Activated CD4-positive, alpha-beta T cell treated with anti-CD3 and anti-CD28 coated beads for 36 hours (primary cell): ENCODE data around the gene NRXN3. TPM values are rescaled to one million over a fixed set of nuclear protein-coding genes. Genes with fewer than 3 reads are reported as not detected.

Experiments
- ATAC-seq: fragments of 200-7000 bp; cut with Tn5 transposase; one replicate; pipeline ENCODE4 v1.10.0; 2021; ENCODE audit warnings: mild to moderate bottlenecking, moderate library complexity
- CTCF ChIA-PET: fragments of 350-600 bp; sonication (Branson Sonifier 250); formaldehyde crosslinking; loops from one replicate; lab custom pipeline; 2021; ENCODE audit warnings: antibody characterized with exemption; lab: Charles Lee
- POLR2A ChIA-PET: fragments of 350-600 bp; sonication (Branson Sonifier 250); formaldehyde crosslinking; loops from one replicate; lab custom pipeline; 2021; ENCODE audit warnings: antibody characterized with exemption, inconsistent platforms; lab: Charles Lee
- DNase-seq: peaks from one replicate; pipeline ENCODE4 v3.0.0-alpha.2; 2020
- H3K27ac Mint-ChIP-seq: one replicate; pipeline ENCODE4 v1.8.0; 2021; ENCODE audit warnings: mixed read lengths
- H3K27me3 Mint-ChIP-seq: one replicate; pipeline ENCODE4 v1.8.0; 2021; ENCODE audit warnings: mixed read lengths
- H3K36me3 Mint-ChIP-seq: one replicate; pipeline ENCODE4 v1.8.0; 2021; ENCODE audit warnings: low read depth, mixed read lengths
- H3K4me1 Mint-ChIP-seq: one replicate; pipeline ENCODE4 v1.8.0; 2021; ENCODE audit warnings: mixed read lengths
- H3K4me3 Mint-ChIP-seq: one replicate; pipeline ENCODE4 v1.8.0; 2021; ENCODE audit warnings: mild to moderate bottlenecking, moderate library complexity, mixed read lengths
- H3K9me3 Mint-ChIP-seq: one replicate; pipeline ENCODE4 v1.8.0; 2021; ENCODE audit warnings: low read depth, mixed read lengths
- intact Hi-C, 2 experiments: fragments of 100-400 bp; cut with DNase I in 1 of 2; cut with micrococcal nuclease in 1 of 2; formaldehyde crosslinking; loops; one replicate each; pipeline versions ENCODE4 v1.14.2 to v1.15.1; 2022 to 2024; cut with DNase I, micrococcal nuclease
- total RNA-seq, 2 experiments: library from RNA; stranded (reverse); gene quantifications; one replicate each; pipeline ENCODE4 v1.2.3, GENCODE V29; 2021

The NRXN3 gene
- total RNA-seq, 2 experiments from 2014 or later = not detected

DNA sequence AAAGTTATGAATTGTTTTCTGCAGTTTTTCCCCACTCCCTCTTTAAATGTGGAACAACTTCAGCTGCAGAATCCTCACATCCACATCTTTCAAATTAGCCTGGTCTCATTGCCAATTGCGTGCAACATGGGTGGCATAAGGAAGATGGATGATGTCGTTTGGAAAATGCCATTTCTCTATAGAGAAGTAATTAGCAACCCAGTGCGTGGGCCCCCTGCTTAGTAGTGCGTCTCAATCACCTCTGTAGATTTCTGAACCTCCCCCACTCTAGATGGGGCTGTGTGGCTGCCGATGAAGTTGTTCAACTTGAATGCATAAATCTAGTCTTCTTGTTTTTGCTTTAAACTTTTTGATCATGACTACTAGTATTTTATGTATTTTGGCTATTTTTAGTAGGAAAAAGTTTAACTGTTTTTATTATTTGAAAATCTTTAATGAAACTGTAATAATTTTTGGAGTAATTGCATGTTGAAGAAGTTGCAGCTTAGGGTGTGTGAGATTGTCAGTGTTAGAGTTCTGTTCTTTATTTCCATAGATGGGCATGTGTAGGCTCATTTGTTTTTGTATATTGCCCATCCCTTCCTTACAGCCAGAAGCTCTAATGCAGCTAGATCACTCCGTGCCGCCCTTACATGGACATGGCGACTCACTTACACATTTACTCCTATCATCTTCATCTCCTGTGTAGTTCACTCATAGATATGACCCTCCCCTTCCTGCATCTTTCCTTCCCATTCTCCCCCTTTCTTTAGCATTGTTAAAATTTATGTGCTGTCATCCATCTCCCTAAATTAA is 1683.0 kb downstream of the NRXN3 start:
- intact Hi-C loops = no loop called here
- Mint-ChIP-seq H3K36me3 (no peaks in the 10 kb centered on the region), H3K4me1 (no peaks in the 10 kb centered on the region), H3K9me3 (no peaks in the 10 kb centered on the region), H3K27me3 (no peaks in the 10 kb centered on the region), H3K27ac (no peak overlapping the region), H3K4me3 (no peak overlapping the region)
- ATAC-seq (no peak), DNase-seq (no peak)
- ChIA-PET CTCF (no interaction called here), POLR2A (no interaction called here)

DNA sequence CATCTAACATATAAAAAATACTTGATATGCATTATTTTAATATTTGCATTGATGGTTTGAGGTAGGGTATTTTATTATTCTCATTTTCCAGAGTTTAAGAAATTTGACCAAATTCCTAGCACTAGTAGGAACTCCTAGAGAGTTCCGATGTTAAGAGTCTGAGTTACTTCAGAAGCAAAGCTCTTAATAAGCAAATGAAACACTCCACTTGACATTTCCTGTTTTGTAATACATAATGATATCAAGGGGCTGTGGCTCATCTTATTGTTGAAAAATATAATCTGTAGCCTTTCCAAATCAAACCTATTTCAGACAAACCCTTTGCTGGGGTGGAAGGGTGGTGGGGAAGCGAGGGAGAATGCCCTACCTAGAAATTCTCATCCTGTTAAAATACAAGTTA is 1685.6 kb downstream of the NRXN3 start:
- H3K27me3 Mint-ChIP-seq = no peaks in the 10 kb centered on the region
- DNase-seq (no peak), ATAC-seq (no peak)
- ChIA-PET CTCF (interaction anchor here (1.1 to 1.5 kb wide), 2 partner anchors 8 to 14 kb away, joined by 3 to 4 read pairs; no protein-coding TSS in a partner anchor), POLR2A (no interaction called here)
- H3K36me3 Mint-ChIP-seq = no peaks in the 10 kb centered on the region
- no peak overlapping the region for H3K27ac Mint-ChIP-seq
- H3K9me3 Mint-ChIP-seq = no peaks in the 10 kb centered on the region
- H3K4me3 Mint-ChIP-seq = no peak overlapping the region
- intact Hi-C loops = no loop called here
- no peaks in the 10 kb centered on the region for H3K4me1 Mint-ChIP-seq

DNA sequence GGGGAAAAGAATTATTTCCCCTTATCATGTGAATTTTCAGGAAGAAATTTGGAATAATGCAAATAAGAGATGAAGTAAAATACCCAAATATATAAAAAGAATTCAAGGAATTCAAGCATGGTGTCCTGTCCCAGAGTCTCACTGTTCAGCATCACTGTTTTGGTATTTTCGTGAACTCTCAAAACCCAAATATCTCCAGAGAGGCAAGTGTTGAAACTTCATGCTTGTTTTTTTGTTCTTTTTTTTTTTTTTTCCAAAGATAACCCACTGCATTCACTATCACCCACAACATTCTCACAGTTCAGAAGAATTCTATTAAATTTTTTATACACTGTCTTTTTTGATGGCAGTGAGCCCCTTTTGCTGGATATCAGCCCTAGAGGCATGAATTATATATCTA is 1686.2 kb downstream of the NRXN3 start:
- Mint-ChIP-seq H3K27me3 (no peaks in the 10 kb centered on the region), H3K36me3 (no peaks in the 10 kb centered on the region), H3K27ac (no peak overlapping the region), H3K9me3 (no peaks in the 10 kb centered on the region), H3K4me3 (no peak overlapping the region), H3K4me1 (no peaks in the 10 kb centered on the region)
- ATAC-seq = no peak
- intact Hi-C loops = no loop called here
- ChIA-PET POLR2A (no interaction called here), CTCF (interaction anchor here (1.1 to 1.5 kb wide), 2 partner anchors 9 to 14 kb away, joined by 3 to 4 read pairs; no protein-coding TSS in a partner anchor)
- DNase-seq = no peak

DNA sequence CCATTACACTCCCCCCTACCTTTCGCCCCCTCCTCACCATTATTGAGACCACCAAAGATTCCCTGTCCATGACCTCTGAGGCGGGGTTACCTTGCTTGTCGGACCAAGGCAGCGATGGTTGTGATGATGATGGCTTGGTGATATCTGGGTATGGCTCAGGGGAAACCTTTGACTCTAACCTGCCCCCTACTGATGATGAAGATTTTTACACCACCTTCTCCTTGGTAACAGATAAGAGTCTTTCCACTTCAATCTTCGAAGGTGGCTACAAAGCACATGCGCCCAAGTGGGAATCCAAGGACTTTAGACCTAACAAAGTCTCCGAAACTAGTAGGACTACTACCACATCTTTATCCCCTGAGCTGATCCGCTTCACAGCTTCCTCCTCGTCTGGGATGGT is 1690.9 kb downstream of the NRXN3 start:
- ChIA-PET CTCF (no interaction called here), POLR2A (no interaction called here)
- no peak overlapping the region for H3K27ac Mint-ChIP-seq
- intact Hi-C loops = no loop called here
- H3K4me1 Mint-ChIP-seq = no peaks in the 10 kb centered on the region
- no peak for ATAC-seq
- no peak overlapping the region for H3K4me3 Mint-ChIP-seq
- no peaks in the 10 kb centered on the region for H3K9me3 Mint-ChIP-seq
- no peaks in the 10 kb centered on the region for H3K27me3 Mint-ChIP-seq
- H3K36me3 Mint-ChIP-seq = no peaks in the 10 kb centered on the region
- no peak for DNase-seq

DNA sequence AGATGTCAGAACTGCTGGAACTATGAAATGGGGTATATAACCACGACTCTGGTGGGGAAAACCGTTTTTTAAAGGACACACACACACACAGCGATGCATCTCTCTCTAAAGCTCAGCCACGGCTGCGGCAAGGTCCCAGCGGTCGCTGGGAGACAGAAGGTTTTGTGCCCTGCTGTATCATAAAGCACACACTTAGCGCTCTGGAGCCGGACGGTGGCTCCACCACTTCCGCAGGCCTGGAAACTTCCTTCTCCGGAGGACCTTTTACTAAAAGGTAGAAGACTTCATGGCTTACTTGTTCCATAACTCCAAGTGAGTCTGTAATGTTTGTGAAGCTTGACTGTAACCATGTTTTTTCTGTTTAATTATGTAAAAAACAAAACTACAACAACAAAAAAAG is 1691.9 kb downstream of the NRXN3 start:
- Mint-ChIP-seq H3K36me3 (no peaks in the 10 kb centered on the region), H3K27me3 (no peaks in the 10 kb centered on the region), H3K4me1 (no peaks in the 10 kb centered on the region), H3K27ac (no peak overlapping the region), H3K9me3 (peaks cover 2% of the 10 kb centered on the region), H3K4me3 (no peak overlapping the region)
- ChIA-PET POLR2A (no interaction called here), CTCF (no interaction called here)
- intact Hi-C loops = no loop called here
- ATAC-seq (no peak), DNase-seq (no peak)

DNA sequence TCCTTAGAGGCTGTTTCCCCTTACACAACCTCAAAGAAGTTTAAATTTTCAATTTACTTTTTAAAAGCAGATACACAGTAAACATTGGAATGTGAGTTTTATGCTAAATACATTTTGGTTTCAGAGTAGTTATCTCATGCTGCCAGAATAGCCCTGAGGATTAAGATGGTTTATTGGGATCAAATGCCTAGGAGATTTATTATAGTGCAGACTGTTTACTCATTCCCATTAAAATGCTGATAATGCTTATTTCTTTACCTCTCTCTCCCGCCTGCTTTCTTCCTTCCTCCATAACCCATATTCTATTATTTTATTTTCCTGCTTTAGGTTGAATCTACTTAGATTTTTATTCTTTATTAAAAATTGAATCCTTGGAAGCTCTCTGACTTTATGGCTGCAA is 1701.0 kb downstream of the NRXN3 start:
- peaks cover 7% of the 10 kb centered on the region for H3K9me3 Mint-ChIP-seq
- ChIA-PET POLR2A (no interaction called here), CTCF (interaction anchor here (1.4 kb wide), 1 partner anchor 10 kb away, joined by 3 read pairs; no protein-coding TSS in a partner anchor)
- H3K27ac Mint-ChIP-seq = no peak overlapping the region
- no peaks in the 10 kb centered on the region for H3K4me1 Mint-ChIP-seq
- H3K4me3 Mint-ChIP-seq = no peak overlapping the region
- no peaks in the 10 kb centered on the region for H3K27me3 Mint-ChIP-seq
- H3K36me3 Mint-ChIP-seq = no peaks in the 10 kb centered on the region
- intact Hi-C loops = no loop called here
- no peak for DNase-seq
- no peak for ATAC-seq

DNA sequence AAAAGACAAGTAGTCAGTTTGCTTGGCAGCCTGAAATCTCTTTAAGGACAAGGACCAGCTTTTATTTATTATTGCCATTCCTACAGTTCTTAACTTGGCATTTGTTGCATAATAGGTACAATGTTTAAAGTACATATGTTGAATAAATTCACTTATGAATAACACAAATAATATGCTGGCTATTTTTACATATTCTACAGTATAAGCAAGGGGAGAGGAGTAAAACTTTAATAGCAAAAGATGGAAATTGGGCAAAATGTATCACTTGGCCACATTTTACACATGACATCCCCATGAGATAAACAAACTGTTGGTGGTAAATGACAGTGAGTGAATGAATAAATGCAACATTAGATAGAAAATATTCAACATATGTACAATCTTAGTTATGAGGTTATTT is 1708.1 kb downstream of the NRXN3 start:
- peaks cover 2% of the 10 kb centered on the region for H3K27me3 Mint-ChIP-seq
- no peak overlapping the region for H3K27ac Mint-ChIP-seq
- ATAC-seq (no peak), DNase-seq (no peak)
- CTCF ChIA-PET = no interaction called here
- no peak overlapping the region for H3K4me3 Mint-ChIP-seq
- POLR2A ChIA-PET = no interaction called here
- H3K4me1 Mint-ChIP-seq = no peaks in the 10 kb centered on the region
- intact Hi-C loops = no loop called here
- no peaks in the 10 kb centered on the region for H3K36me3 Mint-ChIP-seq
- peaks cover 4% of the 10 kb centered on the region for H3K9me3 Mint-ChIP-seq

DNA sequence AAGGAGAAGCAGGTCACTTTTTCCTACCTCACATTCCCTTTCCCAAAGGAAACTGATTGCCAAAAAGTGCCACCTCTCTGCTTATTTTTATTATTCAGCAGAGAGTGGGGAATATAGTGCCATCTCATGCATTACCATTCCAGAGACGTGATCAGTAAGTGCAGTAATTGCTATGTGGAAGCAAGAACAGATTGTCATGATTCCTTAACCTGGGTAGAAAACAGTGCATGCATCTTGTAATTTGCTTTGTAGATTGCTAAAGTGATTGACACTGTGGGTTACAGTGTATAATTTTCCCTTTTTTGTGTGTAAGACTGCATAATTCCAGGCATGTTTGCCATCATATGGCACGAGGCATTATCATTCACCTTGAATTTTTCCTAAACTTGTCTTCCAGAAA is 1708.6 kb downstream of the NRXN3 start:
- H3K36me3 Mint-ChIP-seq = no peaks in the 10 kb centered on the region
- no peaks in the 10 kb centered on the region for H3K4me1 Mint-ChIP-seq
- H3K9me3 Mint-ChIP-seq = peaks cover 4% of the 10 kb centered on the region
- CTCF ChIA-PET = interaction anchor here (0.6 kb wide), 1 partner anchor 394 kb away, joined by 3 read pairs; no protein-coding TSS in a partner anchor
- H3K27me3 Mint-ChIP-seq = peaks cover 2% of the 10 kb centered on the region
- POLR2A ChIA-PET = no interaction called here
- H3K27ac Mint-ChIP-seq = no peak overlapping the region
- DNase-seq = no peak
- H3K4me3 Mint-ChIP-seq = no peak overlapping the region
- no peak for ATAC-seq
- intact Hi-C loops = no loop called here

DNA sequence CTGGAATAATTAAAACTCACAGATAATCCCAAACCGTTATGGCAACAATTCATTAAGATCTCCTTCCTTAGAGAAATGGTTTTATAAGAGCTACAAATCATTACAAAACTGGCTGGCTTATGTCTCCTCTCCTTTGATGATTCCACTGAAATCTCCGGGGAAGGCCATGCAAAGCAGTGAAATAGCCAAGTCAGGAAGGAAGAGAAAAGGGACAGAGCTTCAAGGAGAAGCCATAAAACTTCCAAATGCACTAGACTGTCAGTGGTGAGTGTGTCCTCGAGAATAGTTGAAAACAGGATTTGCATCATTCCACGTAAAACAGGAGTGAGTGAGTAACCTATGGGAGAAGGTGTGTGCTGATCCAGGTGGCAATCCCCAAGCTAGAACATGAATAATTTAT is 1711.1 kb downstream of the NRXN3 start:
- POLR2A ChIA-PET = no interaction called here
- no peak for DNase-seq
- peaks cover 2% of the 10 kb centered on the region for H3K27me3 Mint-ChIP-seq
- peaks cover 4% of the 10 kb centered on the region for H3K9me3 Mint-ChIP-seq
- CTCF ChIA-PET = interaction anchor here (1.0 kb wide), 1 partner anchor 10 kb away, joined by 3 read pairs; no protein-coding TSS in a partner anchor
- no peak overlapping the region for H3K27ac Mint-ChIP-seq
- intact Hi-C loops = no loop called here
- no peaks in the 10 kb centered on the region for H3K4me1 Mint-ChIP-seq
- no peak for ATAC-seq
- no peaks in the 10 kb centered on the region for H3K36me3 Mint-ChIP-seq
- no peak overlapping the region for H3K4me3 Mint-ChIP-seq

DNA sequence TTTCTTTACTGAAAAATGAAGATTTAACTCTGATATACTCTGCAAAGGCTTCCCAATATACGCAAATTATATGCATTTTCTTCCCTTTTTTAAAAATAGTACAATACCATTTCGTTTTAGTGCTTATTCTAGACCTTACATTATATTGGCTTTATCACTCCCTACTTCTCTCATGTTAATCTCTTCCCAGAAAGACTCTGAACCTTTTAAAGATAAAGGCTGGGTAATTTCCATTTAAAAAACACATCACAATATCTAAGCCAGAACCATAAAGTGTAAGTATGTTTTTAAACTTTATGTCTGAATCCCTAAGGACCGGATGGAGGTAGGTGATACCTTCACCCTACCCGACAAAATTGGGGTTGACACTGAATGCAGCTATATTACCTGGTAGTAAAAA is 1720.4 kb downstream of the NRXN3 start:
- Mint-ChIP-seq H3K27ac (no peak overlapping the region), H3K4me1 (no peaks in the 10 kb centered on the region), H3K4me3 (no peak overlapping the region), H3K27me3 (no peaks in the 10 kb centered on the region), H3K9me3 (peaks cover 2% of the 10 kb centered on the region), H3K36me3 (no peaks in the 10 kb centered on the region)
- ChIA-PET CTCF (no interaction called here), POLR2A (no interaction called here)
- intact Hi-C loops = no loop called here
- DNase-seq = no peak
- ATAC-seq = no peak

DNA sequence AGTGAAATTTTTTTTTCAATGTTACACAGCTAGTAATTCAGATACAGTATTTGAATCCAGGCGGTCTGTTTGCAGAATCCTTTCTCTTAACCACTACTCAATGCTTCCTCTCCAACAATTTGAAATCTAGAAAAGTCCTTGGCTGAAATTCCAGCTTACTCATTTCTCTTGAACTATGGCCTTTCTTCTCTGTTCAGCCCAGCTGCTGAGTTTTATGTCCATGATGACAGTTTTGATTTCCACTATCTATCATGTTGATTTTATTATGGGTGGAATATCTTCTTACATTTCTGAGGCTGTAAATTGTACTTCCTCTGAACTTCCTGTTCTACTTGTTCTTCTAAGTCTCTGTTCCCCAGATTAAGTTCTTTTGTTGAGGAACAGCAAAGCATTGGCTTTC is 1725.8 kb downstream of the NRXN3 start:
- Mint-ChIP-seq H3K9me3 (peaks cover 2% of the 10 kb centered on the region), H3K4me1 (no peaks in the 10 kb centered on the region), H3K36me3 (no peaks in the 10 kb centered on the region), H3K4me3 (no peak overlapping the region), H3K27ac (no peak overlapping the region), H3K27me3 (no peaks in the 10 kb centered on the region)
- DNase-seq (no peak), ATAC-seq (no peak)
- intact Hi-C loops = no loop called here
- POLR2A ChIA-PET = no interaction called here
- CTCF ChIA-PET = interaction anchor here (0.6 kb wide), 2 partner anchors 11 to 749 kb away, joined by 3 read pairs; no protein-coding TSS in a partner anchor

DNA sequence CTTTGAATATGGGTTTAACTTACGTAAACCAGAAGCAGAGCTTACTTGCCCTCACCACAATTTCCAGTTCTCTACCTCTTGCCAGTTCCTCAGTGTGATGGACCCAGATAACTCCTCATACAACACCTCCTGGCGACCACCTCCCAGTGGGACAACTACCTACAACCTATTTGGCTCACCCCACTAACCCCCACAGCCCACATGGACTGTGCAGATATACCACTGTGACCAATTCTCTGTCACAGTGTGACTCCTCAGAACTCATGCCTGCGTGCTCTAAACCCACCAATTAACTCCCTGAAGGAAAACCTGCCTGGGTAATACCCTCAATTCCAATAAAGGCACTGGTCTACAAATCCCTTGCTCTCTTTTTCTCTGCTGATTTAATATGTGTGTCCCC is 1729.4 kb downstream of the NRXN3 start:
- no peaks in the 10 kb centered on the region for H3K4me1 Mint-ChIP-seq
- no peak for DNase-seq
- ChIA-PET POLR2A (no interaction called here), CTCF (interaction anchor here (1.0 kb wide), 1 partner anchor 91 kb away, joined by 3 read pairs; no protein-coding TSS in a partner anchor)
- H3K27ac Mint-ChIP-seq = no peak overlapping the region
- intact Hi-C loops = no loop called here
- H3K36me3 Mint-ChIP-seq = no peaks in the 10 kb centered on the region
- no peaks in the 10 kb centered on the region for H3K9me3 Mint-ChIP-seq
- no peak overlapping the region for H3K4me3 Mint-ChIP-seq
- ATAC-seq = no peak
- no peaks in the 10 kb centered on the region for H3K27me3 Mint-ChIP-seq
